PC-9 (cell line): ENCODE data around the gene ZNF708.
"Not testable (repeated sequence)": the region's sequence is repeated elsewhere in the genome, so short reads cannot be mapped to it uniquely, and the experiment has no call there.

Experiments used
- EZH2 ChIP-seq: fragments of 200-600 bp; sonication (generic); IDR thresholded peaks from 2 replicates; pipeline ENCODE4 v1.8.0; 2017; ENCODE audit warnings: antibody characterized with exemption, low read depth
- TF ChIP-seq, protein P1 (sequence below): fragments of 200-600 bp; sonication (generic); conservative IDR thresholded peaks from 2 replicates; pipeline ENCODE4 v1.6.1; 2017; ENCODE audit warnings: mixed run types, antibody characterized with exemption, mild to moderate bottlenecking, moderate library complexity

DNA sequence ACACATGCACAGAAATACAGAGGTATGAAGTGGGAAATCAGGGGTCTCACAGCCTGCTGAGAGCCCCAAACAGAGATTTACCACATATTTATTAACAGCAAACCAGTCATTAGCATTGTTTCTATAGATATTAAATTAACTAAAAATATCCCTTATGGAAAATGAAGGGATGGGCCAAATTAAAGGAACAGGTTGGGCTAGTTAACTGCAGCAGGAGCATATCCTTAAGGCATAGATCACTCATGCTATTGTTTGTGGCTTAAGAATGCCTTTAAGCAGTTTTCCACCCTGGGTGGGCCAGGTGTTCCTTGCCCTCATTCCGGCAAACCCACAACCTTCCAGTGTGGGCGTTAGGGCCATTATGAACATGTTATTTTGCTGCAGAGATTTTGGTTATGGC lies 15.6 kb upstream of the ZNF708 start:
- TF ChIP-seq, protein P1, sequence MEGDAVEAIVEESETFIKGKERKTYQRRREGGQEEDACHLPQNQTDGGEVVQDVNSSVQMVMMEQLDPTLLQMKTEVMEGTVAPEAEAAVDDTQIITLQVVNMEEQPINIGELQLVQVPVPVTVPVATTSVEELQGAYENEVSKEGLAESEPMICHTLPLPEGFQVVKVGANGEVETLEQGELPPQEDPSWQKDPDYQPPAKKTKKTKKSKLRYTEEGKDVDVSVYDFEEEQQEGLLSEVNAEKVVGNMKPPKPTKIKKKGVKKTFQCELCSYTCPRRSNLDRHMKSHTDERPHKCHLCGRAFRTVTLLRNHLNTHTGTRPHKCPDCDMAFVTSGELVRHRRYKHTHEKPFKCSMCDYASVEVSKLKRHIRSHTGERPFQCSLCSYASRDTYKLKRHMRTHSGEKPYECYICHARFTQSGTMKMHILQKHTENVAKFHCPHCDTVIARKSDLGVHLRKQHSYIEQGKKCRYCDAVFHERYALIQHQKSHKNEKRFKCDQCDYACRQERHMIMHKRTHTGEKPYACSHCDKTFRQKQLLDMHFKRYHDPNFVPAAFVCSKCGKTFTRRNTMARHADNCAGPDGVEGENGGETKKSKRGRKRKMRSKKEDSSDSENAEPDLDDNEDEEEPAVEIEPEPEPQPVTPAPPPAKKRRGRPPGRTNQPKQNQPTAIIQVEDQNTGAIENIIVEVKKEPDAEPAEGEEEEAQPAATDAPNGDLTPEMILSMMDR = not testable (repeated sequence)
- TF ChIP-seq EZH2 = not testable (repeated sequence)
